SK-N-SH (cell line): ENCODE data around the gene NFRKB. TPM values are rescaled to one million over a fixed set of nuclear protein-coding genes. Genes with fewer than 3 reads are reported as not detected.

Experiments
- JUND ChIP-seq: IDR thresholded peaks from 2 replicates; pipeline ENCODE4 v1.4.0; 2012
- polyA plus RNA-seq, 3 experiments: library from polyadenylated mRNA; depleted of rRNA; stranded (reverse); fragments of >200 nt; gene quantifications; 2 replicates each; pipeline ENCODE4 v1.2.3, GENCODE V29; 2012
- TF ChIP-seq, protein P1 (sequence below): IDR thresholded peaks from 2 replicates; pipeline ENCODE4; 2012
- TF ChIP-seq, protein P2 (sequence below): IDR thresholded peaks from 2 replicates; pipeline ENCODE4 v1.4.0; 2012; ENCODE audit warnings: low read depth

NFRKB gene
- polyA plus RNA-seq, 1 of the 3 experiments (the other 2 are of a cell fraction), result 13.5 TPM

DNA sequence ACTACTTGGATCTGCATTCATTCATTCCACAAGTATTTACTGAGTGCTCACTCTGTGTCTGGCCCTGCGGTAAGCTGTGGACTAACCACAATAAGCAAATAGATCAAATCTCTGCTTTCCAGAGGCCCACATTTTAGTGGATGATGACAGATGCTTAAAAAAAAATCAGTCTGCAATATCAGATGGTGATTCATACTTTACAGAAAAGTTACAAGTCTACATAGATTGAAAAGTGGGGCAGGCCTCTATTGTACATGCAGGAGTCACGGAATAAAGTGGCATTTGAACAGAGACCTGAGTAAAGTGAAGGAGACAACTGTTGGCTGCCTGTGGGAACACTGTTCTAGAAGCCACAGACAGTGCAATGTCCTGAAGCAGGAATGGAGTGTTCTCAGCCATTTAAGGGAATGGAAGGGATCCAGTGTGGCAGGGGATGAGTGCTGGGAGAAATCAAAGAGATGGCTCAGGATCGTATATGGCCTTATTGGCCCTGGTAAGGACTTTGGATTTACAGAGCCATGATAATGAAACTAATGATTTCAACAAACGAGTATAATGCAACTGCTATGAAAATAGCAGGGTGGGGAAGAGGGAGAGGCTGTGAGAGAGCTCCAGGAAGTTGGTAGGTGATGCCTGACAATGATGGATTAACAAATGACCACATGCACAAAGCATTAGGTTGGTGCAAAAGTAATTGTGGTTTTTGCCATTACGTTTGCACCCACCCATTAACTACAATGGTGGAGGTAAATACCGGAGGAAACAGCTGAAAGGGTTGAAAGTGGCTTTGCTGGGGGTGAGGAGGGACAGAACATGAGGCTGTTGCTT lies 48.7 kb downstream of the NFRKB start (continued):
- TF ChIP-seq, protein P1, sequence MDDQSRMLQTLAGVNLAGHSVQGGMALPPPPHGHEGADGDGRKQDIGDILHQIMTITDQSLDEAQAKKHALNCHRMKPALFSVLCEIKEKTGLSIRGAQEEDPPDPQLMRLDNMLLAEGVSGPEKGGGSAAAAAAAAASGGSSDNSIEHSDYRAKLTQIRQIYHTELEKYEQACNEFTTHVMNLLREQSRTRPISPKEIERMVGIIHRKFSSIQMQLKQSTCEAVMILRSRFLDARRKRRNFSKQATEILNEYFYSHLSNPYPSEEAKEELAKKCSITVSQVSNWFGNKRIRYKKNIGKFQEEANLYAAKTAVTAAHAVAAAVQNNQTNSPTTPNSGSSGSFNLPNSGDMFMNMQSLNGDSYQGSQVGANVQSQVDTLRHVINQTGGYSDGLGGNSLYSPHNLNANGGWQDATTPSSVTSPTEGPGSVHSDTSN, result peak; percentile 96
- peak; percentile 95 for TF ChIP-seq JUND
- TF ChIP-seq, protein P2, sequence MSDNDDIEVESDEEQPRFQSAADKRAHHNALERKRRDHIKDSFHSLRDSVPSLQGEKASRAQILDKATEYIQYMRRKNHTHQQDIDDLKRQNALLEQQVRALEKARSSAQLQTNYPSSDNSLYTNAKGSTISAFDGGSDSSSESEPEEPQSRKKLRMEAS, result peak; percentile 51; the same call in 1 of the 2 replicates

Other genes starting within 250 kb of the NFRKB start
- gene TMEM45B, start 79.7 kb downstream of the NFRKB start, polyA plus RNA-seq (2012; rRNA removed), result not detected in 2 replicates
- 1.9 and 2.7 TPM in 2 replicates for gene PRDM10, start 107.3 kb upstream of the NFRKB start, polyA plus RNA-seq (2012; rRNA removed)
- 408 and 424 TPM in 2 replicates for gene APLP2, start 174.3 kb upstream of the NFRKB start, polyA plus RNA-seq (2012; rRNA removed)